ENCODE results near the gene P2RY14. TPM values are rescaled to one million over a fixed set of nuclear protein-coding genes. Genes with fewer than 3 reads are reported as not detected.

The P2RY14 gene
- total and polyA plus RNA-seq, 2 experiments from 2014 or later: 0.95 TPM; not detected in 1

Small RNAs within 50 kb of the gene (small RNA-seq; reads per million reads assigned to genes)
- 0.22 reads per million for gene RNA5SP145 (ENCODE audit: low replicate concordance)

Other genes starting within 250 kb of the P2RY14 start
- gene MED12L, start 192.9 kb downstream of the P2RY14 start, total RNA-seq (2014; rRNA removed; shearing (Covaris generic)): 23.7 and 25.0 TPM in 2 replicates
- gene MED12L, start 192.9 kb downstream of the P2RY14 start, polyA plus RNA-seq (2016; fragmentation: Nextera tagmentation; extraction: Ambion mirVana): 5.6 and 5.7 TPM in 2 replicates
- not detected in 2 replicates for gene GPR171, start 75.3 kb downstream of the P2RY14 start, total RNA-seq (2014; rRNA removed; shearing (Covaris generic))
- 2.4 and 3.4 TPM in 2 replicates for gene GPR171, start 75.3 kb downstream of the P2RY14 start, polyA plus RNA-seq (2016; fragmentation: Nextera tagmentation; extraction: Ambion mirVana)
- gene GPR87, start 38.3 kb upstream of the P2RY14 start, total RNA-seq (2014; rRNA removed; shearing (Covaris generic)): not detected in 2 replicates
- 0.21 TPM in 1 of 2 replicates, not detected in the other for gene GPR87, start 38.3 kb upstream of the P2RY14 start, polyA plus RNA-seq (2016; fragmentation: Nextera tagmentation; extraction: Ambion mirVana)
- gene P2RY13, start 51.0 kb upstream of the P2RY14 start, total RNA-seq (2014; rRNA removed; shearing (Covaris generic)): not detected in 2 replicates
- gene P2RY13, start 51.0 kb upstream of the P2RY14 start, polyA plus RNA-seq (2016; fragmentation: Nextera tagmentation; extraction: Ambion mirVana): 0.38 and 0.68 TPM in 2 replicates
- gene P2RY12, start 106.2 kb upstream of the P2RY14 start, total RNA-seq (2014; rRNA removed; shearing (Covaris generic)): not detected in 2 replicates
- 0.40 and 1.1 TPM in 2 replicates for gene P2RY12, start 106.2 kb upstream of the P2RY14 start, polyA plus RNA-seq (2016; fragmentation: Nextera tagmentation; extraction: Ambion mirVana)
- 0.94 and 1.4 TPM in 2 replicates for gene IGSF10, start 182.5 kb upstream of the P2RY14 start, total RNA-seq (2014; rRNA removed; shearing (Covaris generic))
- 0.24 and 0.50 TPM in 2 replicates for gene IGSF10, start 182.5 kb upstream of the P2RY14 start, polyA plus RNA-seq (2016; fragmentation: Nextera tagmentation; extraction: Ambion mirVana)